Measurements from ENCODE around the gene ROBO2.

- TF ChIP-seq POLR2AphosphoS5 (IDR thresholded peaks at IDR 0.05; ENCODE audit: low read depth, low read length) (no peak), TAF1 (IDR thresholded peaks at IDR 0.05; ENCODE audit: borderline replicate concordance, low read depth, low read length) (no peak)
Measured at GRCh38 chr3:77467702-77468625, 428.1 kb downstream of the ROBO2 start.

All from GM12892 (cell line).